ENCODE results near the gene STK39. TPM values are rescaled to one million over a fixed set of nuclear protein-coding genes. Genes with fewer than 3 reads are reported as not detected.

STK39 gene
- total RNA-seq, 2 experiments from 2014 or later = 17.7 to 41.1 TPM

DNA sequence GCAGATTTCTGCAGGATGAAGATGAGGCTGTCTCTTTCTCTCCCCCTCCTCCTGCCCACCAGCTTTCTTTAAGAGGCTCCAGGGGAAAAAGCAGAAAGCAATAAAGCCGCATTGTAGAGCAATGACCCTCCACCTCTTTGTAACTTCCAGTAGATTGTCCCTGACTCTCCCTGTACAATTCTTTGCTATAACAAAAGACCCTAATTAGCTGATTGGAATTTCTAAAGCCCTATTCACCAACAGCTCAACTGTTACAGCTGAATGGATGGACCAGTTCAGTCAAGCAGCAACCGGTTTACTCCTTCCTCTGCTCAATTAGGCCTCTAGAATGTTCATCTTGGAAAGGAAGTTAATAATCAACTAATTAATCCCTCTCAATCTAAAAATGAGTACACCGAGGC, 301.0 kb downstream of the STK39 start:
- H4K20me1 ChIP-seq (ENCODE audit: insufficient read depth, low read length) = no peaks in the 10 kb centered on the region
- H3K9me2 ChIP-seq (ENCODE audit: insufficient read depth, low read length) = no peaks in the 10 kb centered on the region
- H3K27ac ChIP-seq (ENCODE audit: low read depth, low read length, poor library complexity, severe bottlenecking) = no peak overlapping the region
- intact Hi-C loops (cut with micrococcal nuclease; ENCODE audit: unreplicated experiment) = no loop called here
- H2AFZ ChIP-seq (ENCODE audit: low read length) = no peak overlapping the region
- DNase-seq (ENCODE audit: low spot score) = no peak
- H3K4me3 ChIP-seq (ENCODE audit: low read depth, low read length, poor library complexity, severe bottlenecking) = no peak overlapping the region
- H3K36me3 ChIP-seq (ENCODE audit: insufficient read depth, low read length) = no peaks in the 10 kb centered on the region
- POLR2A ChIA-PET = interaction anchor here (0.6 to 1.3 kb wide), 2 partner anchors 9 to 605 kb away, joined by 3 read pairs; no protein-coding TSS in a partner anchor
- no peak overlapping the region for H3K4me2 ChIP-seq (ENCODE audit: low read length)
- BruUV-seq (replicated peaks) = no TSS peak
- no peak for TF ChIP-seq EZH2phosphoT487 (IDR thresholded peaks at IDR 0.05; ENCODE audit: borderline replicate concordance, low read depth, low read length)
- TF ChIP-seq, protein P1, sequence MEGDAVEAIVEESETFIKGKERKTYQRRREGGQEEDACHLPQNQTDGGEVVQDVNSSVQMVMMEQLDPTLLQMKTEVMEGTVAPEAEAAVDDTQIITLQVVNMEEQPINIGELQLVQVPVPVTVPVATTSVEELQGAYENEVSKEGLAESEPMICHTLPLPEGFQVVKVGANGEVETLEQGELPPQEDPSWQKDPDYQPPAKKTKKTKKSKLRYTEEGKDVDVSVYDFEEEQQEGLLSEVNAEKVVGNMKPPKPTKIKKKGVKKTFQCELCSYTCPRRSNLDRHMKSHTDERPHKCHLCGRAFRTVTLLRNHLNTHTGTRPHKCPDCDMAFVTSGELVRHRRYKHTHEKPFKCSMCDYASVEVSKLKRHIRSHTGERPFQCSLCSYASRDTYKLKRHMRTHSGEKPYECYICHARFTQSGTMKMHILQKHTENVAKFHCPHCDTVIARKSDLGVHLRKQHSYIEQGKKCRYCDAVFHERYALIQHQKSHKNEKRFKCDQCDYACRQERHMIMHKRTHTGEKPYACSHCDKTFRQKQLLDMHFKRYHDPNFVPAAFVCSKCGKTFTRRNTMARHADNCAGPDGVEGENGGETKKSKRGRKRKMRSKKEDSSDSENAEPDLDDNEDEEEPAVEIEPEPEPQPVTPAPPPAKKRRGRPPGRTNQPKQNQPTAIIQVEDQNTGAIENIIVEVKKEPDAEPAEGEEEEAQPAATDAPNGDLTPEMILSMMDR (conservative IDR thresholded peaks at IDR 0.05; ENCODE audit: low read length) = no peak
- no peaks in the 10 kb centered on the region for H3K79me2 ChIP-seq (ENCODE audit: insufficient read depth, low read depth, low read length)
- no peaks in the 10 kb centered on the region for H3K9me3 ChIP-seq (ENCODE audit: low read length)
- CTCF ChIA-PET (ENCODE audit: unreplicated experiment) = no interaction called here
- no peaks in the 10 kb centered on the region for H3K4me1 ChIP-seq (ENCODE audit: insufficient read depth, low read length, poor library complexity, severe bottlenecking)

DNA sequence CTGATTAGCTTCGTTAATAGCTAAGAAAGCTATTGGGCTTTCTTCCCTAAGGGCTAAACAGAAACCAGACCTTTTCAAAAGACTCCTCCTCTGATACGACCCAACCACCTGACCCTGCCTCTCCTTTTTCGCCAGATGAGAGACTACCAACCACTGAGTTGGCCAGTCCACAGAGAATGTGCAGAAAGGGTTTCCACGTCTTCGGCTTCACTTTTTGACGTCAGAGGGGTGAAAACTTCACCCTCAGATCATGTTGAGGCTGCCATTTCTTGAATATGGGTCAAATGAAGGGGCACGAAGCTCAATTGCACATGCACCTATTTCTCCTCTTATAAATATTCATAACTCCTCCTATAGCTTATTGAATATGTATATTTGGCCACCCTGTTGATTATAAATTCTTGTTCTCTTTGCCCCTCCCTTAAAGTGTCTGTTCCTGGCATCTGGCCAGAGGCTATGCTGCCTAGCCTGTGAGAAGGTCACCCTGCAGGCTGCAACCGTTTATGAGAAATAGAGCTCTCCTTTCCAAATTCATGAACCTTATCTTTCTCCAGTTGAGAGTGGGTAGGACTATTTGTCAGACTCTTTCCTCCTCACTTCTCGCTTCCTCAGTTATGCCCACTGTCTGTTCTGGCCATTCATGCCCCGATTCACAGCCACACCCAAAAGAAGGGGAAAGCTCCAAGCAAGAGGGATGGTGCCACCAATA, 301.6 kb downstream of the STK39 start:
- no peak for DNase-seq (ENCODE audit: low spot score)
- ChIA-PET POLR2A (interaction anchor here (0.6 to 1.3 kb wide), 2 partner anchors 8 to 606 kb away, joined by 3 read pairs; no protein-coding TSS in a partner anchor), CTCF (ENCODE audit: unreplicated experiment) (no interaction called here)
- no peaks in the 10 kb centered on the region for H3K9me2 ChIP-seq (ENCODE audit: insufficient read depth, low read length)
- H3K4me3 ChIP-seq (ENCODE audit: low read depth, low read length, poor library complexity, severe bottlenecking) = no peak overlapping the region
- H3K4me2 ChIP-seq (ENCODE audit: low read length) = no peak overlapping the region
- H3K79me2 ChIP-seq (ENCODE audit: insufficient read depth, low read depth, low read length) = no peaks in the 10 kb centered on the region
- H4K20me1 ChIP-seq (ENCODE audit: insufficient read depth, low read length) = no peaks in the 10 kb centered on the region
- no TSS peak for BruUV-seq (replicated peaks)
- H2AFZ ChIP-seq (ENCODE audit: low read length) = no peak overlapping the region
- no peak overlapping the region for H3K27ac ChIP-seq (ENCODE audit: low read depth, low read length, poor library complexity, severe bottlenecking)
- intact Hi-C loops (cut with micrococcal nuclease; ENCODE audit: unreplicated experiment) = no loop called here
- TF ChIP-seq EZH2phosphoT487 (IDR thresholded peaks at IDR 0.05; ENCODE audit: borderline replicate concordance, low read depth, low read length) = no peak
- TF ChIP-seq, protein P1 (conservative IDR thresholded peaks at IDR 0.05; ENCODE audit: low read length) = no peak
- H3K9me3 ChIP-seq (ENCODE audit: low read length) = no peaks in the 10 kb centered on the region
- no peaks in the 10 kb centered on the region for H3K36me3 ChIP-seq (ENCODE audit: insufficient read depth, low read length)
- H3K4me1 ChIP-seq (ENCODE audit: insufficient read depth, low read length, poor library complexity, severe bottlenecking) = no peaks in the 10 kb centered on the region
